HCT116 (cell line): ENCODE measurements around the gene IRS1. TPM values are rescaled to one million over a fixed set of nuclear protein-coding genes. Genes with fewer than 3 reads are reported as not detected.

Experiments used
- ATAC-seq: fragments of 200-7000 bp; cut with Tn5 transposase; 2 replicates; pipeline ENCODE4 v1.9.1; 2020; ENCODE audit warnings: mild to moderate bottlenecking, moderate library complexity
- BruUV-seq: library from RNA; stranded (reverse); fragments of 400-500 nt; replicated peaks from 2 replicates; lab custom pipeline; 2021; lab: Mats Ljungman, UMichigan
- CTCF ChIA-PET: fragments of 300-600 bp; sonication (Branson Sonifier 250); formaldehyde crosslinking; loops from one replicate; lab custom pipeline; 2021; ENCODE audit warnings: antibody characterized with exemption; lab: Charles Lee
- POLR2A ChIA-PET: fragments of 300-600, 350-600 bp; sonication (Branson Sonifier 250); formaldehyde crosslinking; loops from one replicate; lab custom pipeline; 2021; ENCODE audit warnings: antibody characterized with exemption; lab: Charles Lee
- RAD21 ChIA-PET, 2 experiments: fragments of 300-600 bp; sonication (Branson Sonifier 250); formaldehyde crosslinking; loops; one replicate each; lab custom pipeline; 2023; ENCODE audit warnings: low total read pairs in 2 of 2; ENCODE audit not compliant: uncharacterized antibody in 2 of 2, unreplicated experiment in 2 of 2, low non-redundant PET in 1 of 2; lab: Charles Lee
- DNase-seq: peaks from one replicate; pipeline ENCODE4 v3.0.0-alpha.2; 2010; ENCODE audit warnings: low read depth, low spot score
- H2AFZ ChIP-seq: fragments of 200-600 bp; shearing (Covaris generic), sonication (generic); 2 replicates; pipeline ENCODE4 v1.6.1; 2017; ENCODE audit warnings: low read depth, mixed run types, mixed read lengths, antibody characterized with exemption, low read length; ENCODE audit not compliant: poor library complexity, severe bottlenecking
- H3K27ac ChIP-seq: 2 replicates; pipeline ENCODE4 v1.5.1; 2012; ENCODE audit warnings: low read depth, low read length
- H3K27me3 ChIP-seq: fragments of 200-600 bp; sonication (generic); 2 replicates; pipeline ENCODE4 v1.6.1; 2016; ENCODE audit warnings: mixed run types, low read length, mixed read lengths; ENCODE audit not compliant: insufficient read depth
- H3K36me3 ChIP-seq, 2 experiments: fragments of 200-500 bp in 1 of 2; fragments of 200-600 bp in 1 of 2; sonication (Bioruptor generic) in 1 of 2; sonication (generic) in 1 of 2; 2 replicates each; pipeline versions ENCODE4 v1.5.1 to v1.6.1; 2014 to 2016; ENCODE audit warnings: low read length in 2 of 2, inconsistent platforms in 1 of 2, mixed read lengths in 1 of 2, mixed run types in 1 of 2; ENCODE audit not compliant: insufficient read depth in 2 of 2, control insufficient read depth in 1 of 2
- H3K4me1 ChIP-seq, 2 experiments: fragments of 200-600 bp in 1 of 2; sonication (generic) in 1 of 2; 2 replicates each; pipeline versions ENCODE4 v1.5.1 to v1.6.1; 2012 to 2017; ENCODE audit warnings: low read length in 2 of 2, inconsistent platforms in 1 of 2, mild to moderate bottlenecking in 1 of 2, mixed read lengths in 1 of 2, mixed run types in 1 of 2, moderate library complexity in 1 of 2; ENCODE audit not compliant: insufficient read depth in 2 of 2, control insufficient read depth in 1 of 2
- H3K4me2 ChIP-seq: fragments of 200-600 bp; sonication (generic); 2 replicates; pipeline ENCODE4 v1.6.1; 2017; ENCODE audit warnings: mixed run types, low read length, mixed read lengths
- H3K4me3 ChIP-seq, 2 experiments: fragments of 200-600 bp in 1 of 2; sonication (generic) in 1 of 2; replicated peaks in 1 of 2; 2 replicates each; pipeline ENCODE4 v1.5.1; 2011 to 2016; ENCODE audit warnings: low read length in 2 of 2, control low read depth in 1 of 2, low read depth in 1 of 2, mild to moderate bottlenecking in 1 of 2, mixed read lengths in 1 of 2, mixed run types in 1 of 2
- H3K79me2 ChIP-seq: fragments of 200-600 bp; sonication (generic); 2 replicates; pipeline ENCODE4 v1.6.1; 2017; ENCODE audit warnings: mild to moderate bottlenecking, mixed run types, low read length, moderate library complexity, mixed read lengths; ENCODE audit not compliant: insufficient read depth
- H3K9ac ChIP-seq: fragments of 200-600 bp; sonication (generic); 2 replicates; pipeline ENCODE4 v1.6.1; 2016; ENCODE audit warnings: low read length, mixed read lengths
- H3K9me2 ChIP-seq: fragments of 200-600 bp; sonication (generic), shearing (Covaris generic); 2 replicates; pipeline ENCODE4 v1.6.1; 2017; ENCODE audit warnings: mixed run types, mild to moderate bottlenecking, moderate library complexity; ENCODE audit not compliant: insufficient read depth
- H3K9me3 ChIP-seq, 2 experiments: fragments of 200-500 bp in 1 of 2; fragments of 200-600 bp in 1 of 2; sonication (Bioruptor generic) in 1 of 2; sonication (generic) in 1 of 2; 2 replicates each; pipeline ENCODE4 v1.6.1; 2014 to 2017; ENCODE audit warnings: low read length in 2 of 2, mixed read lengths in 2 of 2, inconsistent platforms in 1 of 2, low read depth in 1 of 2, mild to moderate bottlenecking in 1 of 2, mixed run types in 1 of 2, moderate library complexity in 1 of 2; ENCODE audit not compliant: control insufficient read depth in 1 of 2, insufficient read depth in 1 of 2
- H4K20me1 ChIP-seq: fragments of 200-600 bp; sonication (generic), shearing (Covaris generic); 2 replicates; pipeline ENCODE4 v1.6.1; 2017; ENCODE audit warnings: mixed run types, mild to moderate bottlenecking, moderate library complexity; ENCODE audit not compliant: insufficient read depth
- ATF3 ChIP-seq: IDR thresholded peaks from 2 replicates; pipeline ENCODE4 v1.6.1; 2012
- CBX3 ChIP-seq: IDR thresholded peaks from 2 replicates; pipeline ENCODE4 v1.6.1; 2012; ENCODE audit warnings: low read depth
- CTCF ChIP-seq, 3 experiments: fragments of 200-600 bp in 1 of 3; sonication (generic) in 1 of 3; IDR thresholded peaks in 2 of 3; conservative IDR thresholded peaks in 1 of 3; 2 replicates each; pipeline ENCODE4 v1.5.1; 2012 to 2017; ENCODE audit warnings: low read depth in 2 of 3, low read length in 2 of 3, antibody characterized with exemption in 1 of 3, borderline replicate concordance in 1 of 3, control low read depth in 1 of 3, mild to moderate bottlenecking in 1 of 3, mixed read lengths in 1 of 3, mixed run types in 1 of 3, moderate library complexity in 1 of 3; ENCODE audit not compliant: insufficient read depth in 1 of 3
- ELF1 ChIP-seq: IDR thresholded peaks from 2 replicates; pipeline ENCODE4 v1.6.1; 2012; ENCODE audit warnings: low read depth, borderline replicate concordance
- EZH2phosphoT487 ChIP-seq: fragments of 200-600 bp; IDR thresholded peaks from 2 replicates; pipeline ENCODE4 v1.6.1; 2018; ENCODE audit warnings: antibody characterized with exemption, borderline replicate concordance
- JUND ChIP-seq: IDR thresholded peaks from 2 replicates; pipeline ENCODE4 v1.6.1; 2012
- POLR2A ChIP-seq: IDR thresholded peaks from 2 replicates; pipeline ENCODE4 v1.7.0; 2011; ENCODE audit warnings: borderline replicate concordance; ENCODE audit not compliant: insufficient read depth, insufficient read length; ENCODE audit errors: extremely low read depth
- RAD21 ChIP-seq: IDR thresholded peaks from 2 replicates; pipeline ENCODE4 v1.6.1; 2012; ENCODE audit warnings: low read depth, mild to moderate bottlenecking
- SIN3A ChIP-seq: IDR thresholded peaks from 2 replicates; pipeline ENCODE4 v1.6.1; 2012; ENCODE audit warnings: low read depth
- SRF ChIP-seq: IDR thresholded peaks from 2 replicates; pipeline ENCODE4 v1.6.1; 2012; ENCODE audit warnings: low read depth
- TCF7L2 ChIP-seq: IDR thresholded peaks from 2 replicates; pipeline ENCODE4 v1.7.0; 2011; ENCODE audit warnings: borderline replicate concordance, inconsistent platforms; ENCODE audit not compliant: insufficient read depth, insufficient read length; ENCODE audit errors: extremely low read depth
- intact Hi-C: fragments of 100-400 bp; cut with micrococcal nuclease; formaldehyde crosslinking; loops from 2 replicates; pipeline ENCODE4 v1.10.0; 2022
- total RNA-seq: library from RNA; stranded (reverse); gene quantifications from one replicate; pipeline ENCODE4 v1.2.1, GENCODE V29; 2021; ENCODE audit not compliant: unreplicated experiment
- TF ChIP-seq, protein P1 (sequence below): IDR thresholded peaks from 2 replicates; pipeline ENCODE4 v1.6.1; 2011; ENCODE audit warnings: mild to moderate bottlenecking, low read length, moderate library complexity; ENCODE audit not compliant: insufficient replicate concordance; ENCODE audit errors: extremely low read depth

IRS1 gene
- total RNA-seq, 1 experiment from 2014 or later: 88.8 TPM

GRCh38 chr2:226832061-226832460 is 32.4 kb upstream of the IRS1 start:
- H3K4me2 ChIP-seq: no peak overlapping the region
- no peak for DNase-seq
- no peak overlapping the region for H2AFZ ChIP-seq
- no peaks in the 10 kb centered on the region for H3K27me3 ChIP-seq
- no peaks in the 10 kb centered on the region for H3K9me2 ChIP-seq
- ChIA-PET CTCF (no interaction called here), RAD21 (no interaction called here), POLR2A (no interaction called here)
- no peak overlapping the region for H3K4me3 ChIP-seq
- H3K9ac ChIP-seq: no peak overlapping the region
- peaks cover 10% of the 10 kb centered on the region for H3K79me2 ChIP-seq
- BruUV-seq: no TSS peak
- no peak overlapping the region for H3K27ac ChIP-seq
- no peaks in the 10 kb centered on the region for H4K20me1 ChIP-seq
- ATAC-seq: no peak
- intact Hi-C loops: no loop called here
- H3K4me1 ChIP-seq: peaks cover 2 to 14% of the 10 kb centered on the region in 2 experiments; a peak in 3 of 4 replicates
- H3K9me3 ChIP-seq: no peaks in the 10 kb centered on the region; a peak in 1 of 4 replicates
- H3K36me3 ChIP-seq: no peaks in the 10 kb centered on the region
- no peak for TF ChIP-seq TCF7L2
- no peak for TF ChIP-seq ELF1
- TF ChIP-seq RAD21: no peak
- TF ChIP-seq SIN3A: no peak
- TF ChIP-seq ATF3: no peak
- no peak for TF ChIP-seq POLR2A
- no peak for TF ChIP-seq CBX3
- TF ChIP-seq, protein P1, sequence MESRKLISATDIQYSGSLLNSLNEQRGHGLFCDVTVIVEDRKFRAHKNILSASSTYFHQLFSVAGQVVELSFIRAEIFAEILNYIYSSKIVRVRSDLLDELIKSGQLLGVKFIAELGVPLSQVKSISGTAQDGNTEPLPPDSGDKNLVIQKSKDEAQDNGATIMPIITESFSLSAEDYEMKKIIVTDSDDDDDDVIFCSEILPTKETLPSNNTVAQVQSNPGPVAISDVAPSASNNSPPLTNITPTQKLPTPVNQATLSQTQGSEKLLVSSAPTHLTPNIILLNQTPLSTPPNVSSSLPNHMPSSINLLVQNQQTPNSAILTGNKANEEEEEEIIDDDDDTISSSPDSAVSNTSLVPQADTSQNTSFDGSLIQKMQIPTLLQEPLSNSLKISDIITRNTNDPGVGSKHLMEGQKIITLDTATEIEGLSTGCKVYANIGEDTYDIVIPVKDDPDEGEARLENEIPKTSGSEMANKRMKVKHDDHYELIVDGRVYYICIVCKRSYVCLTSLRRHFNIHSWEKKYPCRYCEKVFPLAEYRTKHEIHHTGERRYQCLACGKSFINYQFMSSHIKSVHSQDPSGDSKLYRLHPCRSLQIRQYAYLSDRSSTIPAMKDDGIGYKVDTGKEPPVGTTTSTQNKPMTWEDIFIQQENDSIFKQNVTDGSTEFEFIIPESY: no peak
- TF ChIP-seq SRF: no peak
- no peak for TF ChIP-seq CTCF (IDR thresholded peaks at IDR 0.05 in 2 of 3, conservative IDR thresholded peaks at IDR 0.05 in 1 of 3; ENCODE audit: borderline replicate concordance in 1 of 3, insufficient read depth in 1 of 3, low read depth in 2 of 3, low read length in 2 of 3)
- TF ChIP-seq EZH2phosphoT487: no peak
- TF ChIP-seq JUND: no peak
